GM18526 (cell line): ENCODE data around the gene MVP.

Experiments
- POLR2A ChIP-seq: IDR thresholded peaks from 3 replicates; pipeline ENCODE4 v1.6.1; 2011; ENCODE audit not compliant: insufficient read length; ENCODE audit errors: extremely low read depth

The MVP gene

DNA sequence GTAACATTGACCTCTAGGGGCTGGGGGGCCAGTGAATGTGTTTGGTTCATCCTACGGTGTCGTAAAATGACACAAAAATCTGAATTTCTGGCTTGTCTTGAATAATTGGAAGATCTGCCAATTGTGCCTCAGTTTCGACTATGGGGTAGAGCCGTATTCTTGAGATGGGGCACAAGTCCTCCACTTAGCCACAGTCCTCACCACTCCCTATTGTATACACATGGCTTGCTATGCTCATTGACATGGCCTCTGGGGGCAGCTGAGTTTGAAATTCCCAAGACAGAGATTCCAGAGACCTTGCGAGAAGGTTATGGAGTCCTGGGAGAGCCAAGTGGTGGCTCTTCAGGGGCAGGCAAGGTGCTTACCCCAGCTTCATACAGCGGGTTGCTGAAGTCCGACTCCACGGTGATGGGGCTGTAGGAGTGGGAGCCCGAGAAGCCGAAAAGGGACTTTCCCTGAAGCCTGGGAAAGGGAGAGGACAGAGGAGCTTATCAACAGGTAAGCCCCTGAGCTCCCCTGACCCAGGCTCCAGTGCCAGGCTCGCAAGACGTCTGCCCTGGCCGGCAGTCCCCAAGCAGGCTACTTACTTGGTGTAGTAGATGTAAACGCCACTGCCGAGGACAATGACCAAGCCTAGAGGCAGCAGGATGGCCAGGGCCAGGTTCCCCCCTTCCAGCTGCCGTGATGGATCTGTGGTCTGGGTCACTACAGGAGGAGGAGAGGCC lies 51.7 kb downstream of the MVP start:
- TF ChIP-seq POLR2A, result no peak

DNA sequence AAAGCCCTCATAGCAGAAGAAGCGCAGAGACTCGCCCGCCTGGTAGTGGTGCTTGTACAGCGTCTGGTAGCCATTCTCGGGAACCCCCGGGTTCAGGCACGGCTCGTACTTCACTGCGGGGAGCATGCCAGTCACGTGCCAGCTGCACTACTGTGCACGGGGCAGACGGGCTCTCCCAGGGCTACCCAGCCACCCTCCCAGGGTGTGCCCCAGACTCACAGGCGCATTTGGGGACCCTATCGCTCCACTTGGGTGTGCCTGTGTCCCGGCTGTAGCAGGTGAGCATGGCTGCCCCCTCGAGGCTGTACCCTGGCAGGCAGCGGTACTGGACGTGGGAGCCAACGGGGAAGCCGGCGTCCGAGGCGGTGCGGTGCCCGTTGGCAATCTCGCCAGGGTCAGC lies 53.1 kb downstream of the MVP start:
- TF ChIP-seq POLR2A, result no peak

DNA sequence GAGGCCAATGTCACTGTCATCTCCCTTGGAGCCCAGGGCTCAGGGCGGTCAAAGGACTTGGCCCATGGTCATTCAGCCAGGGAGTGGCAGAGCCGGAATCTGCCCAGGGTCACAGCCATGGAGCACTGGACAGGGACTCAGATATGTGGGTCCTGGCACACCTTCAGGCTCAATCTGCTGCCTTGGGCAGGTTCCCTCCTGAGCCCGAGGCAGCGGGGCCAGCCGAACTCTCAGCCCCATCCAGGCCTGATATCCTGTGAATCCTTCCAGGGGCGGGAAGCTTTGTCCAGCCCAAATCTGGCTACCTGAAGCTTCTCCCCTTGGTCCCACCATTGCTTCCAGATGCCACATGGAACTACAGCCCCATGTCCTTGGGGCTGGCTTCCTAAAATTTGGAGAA lies 54.9 kb downstream of the MVP start:
- TF ChIP-seq POLR2A, result no peak

DNA sequence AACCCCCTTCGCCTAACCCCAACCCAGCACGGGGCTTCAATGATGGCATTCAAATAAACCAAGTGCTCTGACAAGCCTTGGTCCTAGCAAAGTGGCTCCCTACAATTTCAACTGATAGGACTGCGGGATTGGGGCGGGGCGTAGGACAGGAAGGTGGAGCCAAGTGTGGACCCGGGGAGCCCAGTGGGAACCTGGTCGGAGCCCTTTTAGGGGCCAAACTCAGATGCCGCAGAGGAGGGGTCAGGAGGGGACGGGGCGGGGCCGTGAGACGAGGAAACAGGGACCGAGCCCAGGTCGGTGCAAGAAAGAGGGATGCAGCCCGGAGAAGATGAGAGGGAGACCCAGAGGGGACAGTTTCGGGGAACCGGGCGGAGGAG lies 55.9 kb downstream of the MVP start:
- no peak for TF ChIP-seq POLR2A

DNA sequence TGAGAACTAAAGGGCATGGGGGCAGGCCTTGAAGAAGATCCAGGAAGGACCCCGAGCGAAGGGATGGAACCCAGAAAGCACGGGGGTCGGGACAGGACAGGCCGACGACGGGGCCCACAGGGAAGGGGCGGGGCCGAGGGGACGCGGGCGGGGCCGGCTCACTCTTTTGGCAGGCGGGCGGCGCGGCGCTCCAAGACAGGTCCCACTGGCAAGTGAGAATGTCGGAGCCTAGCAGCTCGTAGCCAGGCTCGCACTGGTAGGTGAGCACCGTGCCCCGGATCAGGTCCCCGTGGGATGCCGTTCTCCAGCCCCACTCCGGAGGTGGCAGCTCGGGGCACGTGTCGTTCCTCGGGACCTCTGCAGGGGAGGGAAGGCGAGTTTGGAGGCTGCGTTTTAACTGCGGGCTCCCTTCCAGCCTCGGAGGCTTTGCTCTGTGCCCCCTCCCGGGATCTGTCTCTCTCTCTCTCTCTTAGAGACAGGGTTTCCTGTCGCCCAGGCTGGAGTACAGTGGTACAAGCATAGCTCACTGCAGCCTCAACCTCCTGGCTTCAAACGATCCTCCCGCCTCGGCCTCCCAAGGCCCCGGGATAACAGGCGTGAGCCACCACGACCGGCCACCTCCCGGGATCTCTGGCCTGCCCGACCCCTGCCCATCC lies 56.5 kb downstream of the MVP start:
- no peak for TF ChIP-seq POLR2A

DNA sequence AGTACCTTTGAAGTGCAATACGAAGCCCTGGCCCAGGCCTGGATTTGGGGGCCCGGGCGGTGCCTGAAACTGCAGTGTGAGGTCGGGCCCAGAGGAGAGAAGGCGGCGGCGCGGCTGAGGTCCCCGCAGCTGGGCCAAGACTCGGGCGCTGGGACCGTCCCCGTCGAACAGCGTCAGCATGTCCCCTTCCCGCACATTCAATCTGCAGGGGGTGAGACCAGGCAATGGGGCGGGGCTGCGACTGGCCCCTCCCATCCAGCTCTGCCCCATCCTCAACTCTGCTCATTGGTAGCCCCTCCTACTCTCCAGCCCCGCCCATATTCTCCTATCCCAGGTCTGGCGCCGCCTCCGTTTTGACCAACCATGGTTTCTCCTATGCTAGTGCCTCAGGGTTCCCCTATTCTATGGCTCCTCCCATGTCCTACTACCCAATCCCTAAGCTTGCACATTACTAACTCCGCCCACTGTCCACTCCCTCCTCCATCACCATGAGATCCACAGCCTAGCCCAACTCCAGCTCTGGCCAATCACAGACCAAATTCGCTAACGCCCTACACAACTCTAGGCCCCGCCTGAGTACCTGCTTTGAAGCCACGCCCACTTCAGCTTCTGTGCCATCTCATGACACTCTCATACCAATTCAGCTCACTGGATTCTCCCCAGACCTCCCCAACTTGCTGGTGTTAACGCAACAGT lies 57.2 kb downstream of the MVP start:
- no peak for TF ChIP-seq POLR2A

DNA sequence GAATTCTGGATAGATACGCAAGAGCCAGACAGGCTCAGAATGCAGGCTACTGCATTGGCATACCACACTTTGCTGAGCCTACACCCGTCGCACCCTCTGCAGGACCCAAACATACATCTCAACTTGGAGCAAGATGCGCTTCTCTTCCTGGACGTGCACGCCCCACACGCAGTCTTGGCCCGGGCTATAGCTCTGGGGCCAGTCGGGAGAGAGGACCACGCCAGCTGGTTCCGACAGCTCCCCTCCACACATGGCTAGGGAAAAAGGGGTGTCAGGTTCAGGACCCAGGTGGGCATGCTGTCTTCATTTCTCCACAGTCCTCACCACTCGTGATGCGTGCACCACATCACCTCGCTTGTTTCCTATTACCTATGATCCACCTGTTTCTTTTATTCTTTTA lies 57.9 kb downstream of the MVP start:
- no peak for TF ChIP-seq POLR2A

DNA sequence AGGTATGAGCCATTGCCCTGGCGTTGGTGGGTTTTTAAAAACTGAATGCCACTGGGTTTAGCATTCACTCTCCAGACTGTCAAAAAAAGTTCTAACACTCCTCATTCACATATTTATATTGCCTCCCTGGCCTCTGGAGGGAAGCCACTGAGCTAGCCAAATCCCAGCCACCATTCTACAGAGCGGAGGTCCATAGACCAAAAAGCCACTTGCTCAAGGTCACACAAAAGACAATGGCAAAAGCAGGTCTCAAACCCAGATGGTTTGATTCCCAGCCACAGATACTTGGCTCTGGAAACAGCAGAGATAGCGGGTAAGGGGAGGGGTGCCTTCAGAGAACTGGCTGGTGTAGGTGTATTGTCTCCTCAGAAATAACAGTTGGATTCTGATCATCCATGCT lies 60.8 kb downstream of the MVP start:
- no peak for TF ChIP-seq POLR2A

DNA sequence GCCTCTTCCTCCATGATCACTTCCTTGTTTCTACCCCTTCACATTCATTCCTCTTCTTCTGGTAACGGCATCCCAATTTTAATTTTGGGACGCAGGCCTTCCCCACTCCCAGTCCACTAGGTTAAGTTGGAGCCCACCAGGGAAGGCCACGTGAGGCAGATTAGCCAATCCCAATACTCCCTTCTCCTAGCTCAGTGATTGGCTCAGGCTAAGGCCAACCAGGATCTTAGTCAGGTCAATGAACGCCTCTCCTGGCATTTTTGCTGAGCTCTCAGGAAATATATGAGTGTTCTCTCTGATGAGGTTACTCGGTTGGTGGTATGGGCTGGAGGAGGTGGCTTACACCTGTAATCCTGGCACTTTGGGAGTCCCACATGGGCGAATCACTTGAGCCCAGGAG lies 63.7 kb downstream of the MVP start:
- TF ChIP-seq POLR2A, result no peak

DNA sequence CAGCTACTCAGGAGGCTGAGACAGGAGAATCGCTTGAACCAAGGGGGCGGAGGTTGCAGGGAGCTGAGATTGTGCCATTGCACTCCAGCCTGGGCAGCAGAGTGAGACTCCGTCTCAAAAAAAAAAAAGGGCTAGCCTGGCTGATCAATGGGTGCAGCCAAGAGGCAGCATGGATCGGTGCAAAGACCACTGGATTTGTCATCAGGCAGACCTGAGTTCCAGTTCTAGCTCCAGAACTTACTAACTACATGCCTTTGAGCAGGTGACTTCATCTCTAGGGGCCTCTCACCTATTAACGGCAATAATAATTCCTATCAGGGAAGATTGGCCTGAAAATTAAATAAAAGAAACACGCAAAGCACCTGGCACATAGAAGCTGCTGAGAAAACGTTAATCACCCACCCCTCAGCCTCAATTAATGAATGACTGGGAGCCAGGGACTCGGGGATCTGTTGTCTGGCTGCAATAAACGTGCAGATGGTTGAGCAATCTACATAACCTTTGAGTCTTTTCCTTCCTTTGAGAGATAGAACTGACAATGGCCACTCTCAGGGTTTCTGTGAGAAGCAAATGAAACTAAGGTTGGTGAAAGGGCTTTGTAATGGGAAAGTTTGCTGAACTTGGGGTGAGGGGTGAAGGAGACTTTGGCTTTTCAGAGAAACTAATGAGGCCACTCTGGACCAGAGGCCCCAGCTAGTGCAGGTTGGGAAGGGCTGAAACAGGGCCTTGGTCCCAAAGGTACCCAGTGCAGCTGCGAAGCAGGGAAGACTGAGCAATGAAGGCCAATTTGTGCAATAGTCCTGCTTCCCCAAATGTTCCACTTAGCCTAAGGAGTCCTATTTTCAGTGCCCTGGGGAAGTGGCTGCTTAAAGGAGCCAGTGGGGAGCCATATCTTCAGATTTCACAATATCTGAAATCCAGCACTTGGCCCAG lies 71.5 kb downstream of the MVP start:
- TF ChIP-seq POLR2A, result no peak

DNA sequence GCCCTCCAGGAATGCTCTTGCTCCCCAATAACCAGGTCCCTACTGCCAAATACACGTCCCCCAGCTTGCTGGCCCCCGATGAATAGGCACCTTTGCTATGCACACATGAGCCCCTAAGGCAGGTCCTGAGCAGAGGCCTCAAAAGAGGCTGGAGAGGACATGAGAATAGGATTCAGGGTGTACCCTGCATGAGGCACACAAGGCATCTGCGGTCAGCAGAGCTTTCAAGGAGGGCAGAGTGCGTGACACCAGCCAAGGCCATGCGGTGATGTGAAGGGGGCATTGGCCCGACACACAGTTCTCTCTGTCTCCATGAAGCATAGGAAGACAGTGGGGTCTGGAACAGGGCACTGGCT lies 72.2 kb downstream of the MVP start:
- TF ChIP-seq POLR2A, result no peak

DNA sequence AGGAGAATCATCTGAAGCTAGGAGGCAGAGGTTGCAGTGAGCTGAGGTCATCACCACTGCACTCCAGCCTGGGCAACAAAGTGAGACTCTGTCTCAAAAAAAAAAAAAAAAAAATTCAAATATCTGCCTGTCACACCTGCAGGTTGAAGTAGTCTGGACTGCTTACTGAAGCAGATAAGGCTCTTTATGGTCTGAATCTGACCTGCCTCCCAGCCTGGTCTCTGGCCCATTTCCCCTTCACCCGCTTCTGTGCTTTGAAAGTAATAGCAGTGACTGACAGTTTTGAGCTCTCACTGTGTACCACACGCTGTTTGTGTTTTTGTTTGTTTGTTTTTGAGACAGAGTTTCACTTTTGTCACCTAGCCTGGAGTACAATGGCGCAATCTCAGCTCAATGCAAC lies 73.3 kb downstream of the MVP start:
- TF ChIP-seq POLR2A, result no peak

DNA sequence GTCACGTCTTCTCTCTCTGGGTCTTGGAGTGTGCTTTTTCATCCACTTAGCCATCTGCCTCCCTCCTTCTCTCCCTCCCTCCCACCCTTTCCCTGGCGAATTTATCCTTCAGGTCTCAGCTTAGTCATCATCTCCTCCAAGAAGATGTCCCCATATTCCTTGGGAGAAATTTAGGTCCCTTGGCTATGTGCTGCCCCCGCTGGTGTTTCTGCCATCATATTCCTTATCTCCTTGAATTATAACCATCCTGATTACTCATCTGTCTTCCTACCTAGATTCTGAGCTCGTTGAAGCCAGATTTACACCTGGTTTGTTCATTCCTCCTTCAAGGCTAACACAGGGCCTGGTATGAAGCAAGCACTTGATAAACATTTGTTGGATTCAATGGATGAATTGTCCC lies 74.1 kb downstream of the MVP start:
- no peak for TF ChIP-seq POLR2A

DNA sequence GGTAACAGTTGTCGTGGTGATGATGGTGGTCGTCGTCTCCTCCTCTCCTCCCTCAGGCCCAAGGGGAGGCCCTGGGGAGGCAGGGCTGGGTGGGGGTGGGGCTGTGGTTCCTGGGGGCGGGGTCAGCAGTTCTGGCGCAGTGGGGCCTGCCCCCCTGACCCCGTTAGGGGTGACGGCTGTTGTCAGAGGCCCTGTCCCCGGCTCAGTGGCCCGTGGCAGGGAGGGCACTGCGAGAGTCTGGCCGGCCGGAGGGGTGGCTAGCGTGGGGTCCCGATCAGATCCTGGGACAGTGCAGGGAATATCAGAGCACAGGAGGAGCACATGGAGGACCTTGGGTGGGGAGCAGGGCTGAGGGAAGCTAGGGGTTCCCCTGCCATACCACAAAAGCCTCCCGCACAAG lies 76.6 kb downstream of the MVP start:
- TF ChIP-seq POLR2A, result no peak

DNA sequence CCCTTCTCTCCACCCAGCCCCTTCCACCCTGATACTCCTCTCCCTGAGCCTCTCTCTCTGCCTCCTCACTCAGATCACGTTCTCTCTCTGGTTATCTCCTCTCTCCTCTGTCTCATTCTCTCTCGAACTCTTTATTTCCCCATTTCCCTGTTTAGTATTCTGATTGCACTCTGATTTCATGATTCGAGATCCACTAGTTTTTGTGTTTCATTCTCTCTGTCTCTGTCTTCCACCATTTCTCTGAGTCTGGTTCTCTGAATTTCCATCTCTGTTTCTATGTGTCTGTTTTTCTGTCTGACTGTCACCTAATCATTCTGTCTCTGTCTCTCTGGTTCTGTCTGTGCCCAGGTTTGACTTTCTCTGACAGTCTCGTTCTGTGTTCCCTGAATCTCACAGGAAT lies 77.1 kb downstream of the MVP start:
- no peak for TF ChIP-seq POLR2A
